Endodermal cell (in vitro differentiated cells): ENCODE results near the gene P2RX2. TPM values are rescaled to one million over a fixed set of nuclear protein-coding genes. Genes with fewer than 3 reads are reported as not detected.

Source experiments
- DNase-seq: peaks from one replicate; pipeline ENCODE4 v3.0.0-alpha.2; 2017
- H3K27ac ChIP-seq: 2 replicates; pipeline ENCODE4 v1.5.1; 2013; ENCODE audit warnings: mild to moderate bottlenecking, low read depth, low read length, moderate library complexity
- H3K27me3 ChIP-seq: 2 replicates; pipeline ENCODE4 v1.6.1; 2013; ENCODE audit warnings: mild to moderate bottlenecking, low read length, moderate library complexity; ENCODE audit not compliant: insufficient read depth, control insufficient read depth, poor library complexity, severe bottlenecking
- H3K36me3 ChIP-seq: 2 replicates; pipeline ENCODE4 v1.7.0; 2013; ENCODE audit warnings: mild to moderate bottlenecking, low read length, moderate library complexity; ENCODE audit not compliant: control insufficient read depth, insufficient read depth
- H3K4me1 ChIP-seq: one replicate; pipeline ENCODE4 v1.7.0; 2013; ENCODE audit warnings: low read length; ENCODE audit not compliant: control insufficient read depth, insufficient read depth
- H3K4me3 ChIP-seq: 2 replicates; pipeline ENCODE4 v1.5.1; 2013; ENCODE audit warnings: mild to moderate bottlenecking, low read length, moderate library complexity
- H3K9ac ChIP-seq: 2 replicates; pipeline ENCODE4 v1.6.1; 2013; ENCODE audit warnings: mild to moderate bottlenecking, low read length, moderate library complexity; ENCODE audit not compliant: poor library complexity, severe bottlenecking; ENCODE audit errors: extremely low read depth
- H3K9me3 ChIP-seq: 2 replicates; pipeline ENCODE4 v1.6.1; 2013; ENCODE audit warnings: mild to moderate bottlenecking, low read length, moderate library complexity; ENCODE audit not compliant: control insufficient read depth
- H3K27ac Mint-ChIP-seq: 2 replicates; pipeline ENCODE4 v1.8.0; 2020; ENCODE audit warnings: mixed read lengths
- H3K27me3 Mint-ChIP-seq: 2 replicates; pipeline ENCODE4 v1.8.0; 2021; ENCODE audit warnings: mild to moderate bottlenecking, mixed read lengths; ENCODE audit not compliant: insufficient read depth
- H3K36me3 Mint-ChIP-seq: 2 replicates; pipeline ENCODE4 v1.8.0; 2020; ENCODE audit warnings: low read depth, mixed read lengths
- H3K4me1 Mint-ChIP-seq: 2 replicates; pipeline ENCODE4 v1.8.0; 2020; ENCODE audit warnings: mixed read lengths
- H3K4me3 Mint-ChIP-seq: 2 replicates; pipeline ENCODE4 v1.8.0; 2020; ENCODE audit warnings: mild to moderate bottlenecking, moderate library complexity, mixed read lengths
- H3K9me3 Mint-ChIP-seq: 2 replicates; pipeline ENCODE4 v1.8.0; 2020; ENCODE audit warnings: mild to moderate bottlenecking, mixed read lengths
- CTCF ChIP-seq: fragments of 200-600 bp; sonication (generic); conservative IDR thresholded peaks from 2 replicates; pipeline ENCODE4 v1.5.0; 2021; ENCODE audit warnings: antibody characterized with exemption, mild to moderate bottlenecking
- WGBS, 2 experiments: methylation state at CpG; one replicate each; pipeline versions ENCODE4 v1.1.5 to v1.1.7; 2013; ENCODE audit warnings: missing lambda C conversion rate in 2 of 2, mixed read lengths in 1 of 2; ENCODE audit not compliant: insufficient coverage in 1 of 2, insufficient read length in 1 of 2; 5-methylcytosine and 5-hydroxymethylcytosine counted together
- total RNA-seq, 2 donors: library from RNA; stranded (reverse); fragmentation: NEBNext Ultra II Directional in 1 of 2; extraction: Animal tissue kit (Norgen Biotek cat#: 25700) in 1 of 2; gene quantifications; 2 replicates in 1 of 2; 3 replicates in 1 of 2; pipeline ENCODE4 v1.2.1, GENCODE V29; 2021

The P2RX2 gene
- total RNA-seq, 2 donors from 2014 or later, result 0.97 to 2.8 TPM

DNA sequence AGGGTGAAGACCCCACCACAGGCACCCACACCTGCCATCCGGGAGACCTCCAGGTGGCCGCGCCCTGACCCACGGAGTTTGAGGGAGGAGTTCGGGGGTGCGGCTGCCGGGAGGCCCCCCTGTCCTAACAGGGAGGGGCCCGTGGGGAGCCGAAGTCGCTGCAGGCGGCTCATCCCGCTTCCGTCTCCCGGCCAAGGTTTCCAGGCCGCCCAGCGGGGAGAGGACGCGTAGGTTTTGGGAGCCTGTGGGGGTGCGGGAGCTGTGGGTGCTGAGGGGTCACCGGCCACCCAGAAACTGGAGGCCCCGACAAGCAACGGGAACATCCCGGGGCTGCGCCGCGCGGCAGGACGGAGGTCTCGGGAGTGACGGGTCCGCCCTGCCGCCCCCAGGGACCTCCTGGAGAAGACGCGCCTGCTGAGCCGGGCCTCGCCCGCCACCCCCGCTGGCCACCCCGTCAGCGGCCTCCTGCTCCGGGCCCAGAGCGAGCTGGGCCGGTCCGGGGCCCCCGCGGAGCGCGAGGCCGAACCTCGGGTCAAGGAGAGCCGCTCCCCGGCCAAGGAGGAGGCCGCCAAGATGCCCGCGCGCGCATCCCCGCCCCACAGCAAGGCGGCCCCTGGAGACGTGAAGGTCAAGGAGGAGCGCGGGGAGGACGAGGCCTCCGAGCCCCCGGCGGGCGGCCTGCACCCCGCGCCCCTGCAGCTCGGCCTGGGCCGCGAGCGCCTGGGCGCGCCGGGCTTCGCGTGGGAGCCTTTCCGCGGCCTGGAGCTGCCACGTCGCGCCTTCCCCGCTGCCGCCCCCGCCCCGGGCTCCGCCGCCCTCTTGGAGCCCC is 35.8 kb upstream of the P2RX2 start:
- Histone ChIP-seq H3K9me3 (no peaks in the 10 kb centered on the region), H3K9ac (no peak overlapping the region), H3K4me3 (no peak overlapping the region), H3K36me3 (peaks cover 6% of the 10 kb centered on the region), H3K27ac (no peak overlapping the region), H3K4me1 (no peaks in the 10 kb centered on the region), H3K27me3 (peaks cover 67% of the 10 kb centered on the region)
- no peak overlapping the region for H3K27ac Mint-ChIP-seq
- peaks cover 29% of the 10 kb centered on the region for H3K36me3 Mint-ChIP-seq
- no peaks in the 10 kb centered on the region for H3K9me3 Mint-ChIP-seq
- peak overlapping the region; percentile 31 for H3K4me3 Mint-ChIP-seq
- WGBS, 2 experiments, result 9 to 19% methylated on average over 16 to 89 of the region's 89 CpGs
- DNase-seq, result peak; percentile 78
- peaks cover 3% of the 10 kb centered on the region for H3K4me1 Mint-ChIP-seq
- TF ChIP-seq CTCF, result no peak
- peaks cover 61% of the 10 kb centered on the region for H3K27me3 Mint-ChIP-seq

DNA sequence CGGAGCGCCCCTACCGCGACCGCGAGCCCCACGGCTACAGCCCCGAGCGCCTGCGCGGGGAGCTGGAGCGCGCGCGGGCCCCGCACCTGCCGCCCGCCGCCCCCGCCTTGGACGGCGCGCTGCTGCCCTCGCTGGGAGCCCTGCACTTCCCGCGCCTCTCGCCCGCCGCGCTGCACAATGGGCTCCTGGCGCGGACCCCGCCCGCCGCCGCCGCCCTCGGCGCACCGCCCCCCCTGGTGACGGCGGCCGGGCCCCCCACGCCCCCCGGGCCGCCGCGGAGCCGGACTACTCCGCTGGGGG is 35.2 kb upstream of the P2RX2 start:
- WGBS, 2 experiments, result 2% methylated on average over 50 of the region's 50 CpGs; no CpG with 5 or more reads in 1 of the 2 experiments
- Histone ChIP-seq H3K9me3 (no peaks in the 10 kb centered on the region), H3K27me3 (peaks cover 73% of the 10 kb centered on the region), H3K9ac (no peak overlapping the region), H3K27ac (no peak overlapping the region), H3K36me3 (peaks cover under 1% of the 10 kb centered on the region), H3K4me1 (no peaks in the 10 kb centered on the region), H3K4me3 (no peak overlapping the region)
- H3K27me3 Mint-ChIP-seq, result peaks cover 66% of the 10 kb centered on the region
- H3K4me3 Mint-ChIP-seq, result peak overlapping the region; percentile 37
- H3K27ac Mint-ChIP-seq, result no peak overlapping the region
- H3K4me1 Mint-ChIP-seq, result peaks cover 3% of the 10 kb centered on the region
- H3K9me3 Mint-ChIP-seq, result no peaks in the 10 kb centered on the region
- H3K36me3 Mint-ChIP-seq, result peaks cover 25% of the 10 kb centered on the region
- TF ChIP-seq CTCF, result no peak
- no peak for DNase-seq

GRCh38 chr12:132583736-132584135 is 34.8 kb upstream of the P2RX2 start:
- Mint-ChIP-seq H3K27ac (no peak overlapping the region), H3K4me3 (peak overlapping the region; percentile 37), H3K4me1 (peaks cover 3% of the 10 kb centered on the region), H3K9me3 (no peaks in the 10 kb centered on the region), H3K36me3 (peaks cover 22% of the 10 kb centered on the region), H3K27me3 (peaks cover 70% of the 10 kb centered on the region)
- Histone ChIP-seq H3K9me3 (no peaks in the 10 kb centered on the region), H3K36me3 (no peaks in the 10 kb centered on the region), H3K4me1 (no peaks in the 10 kb centered on the region), H3K27ac (no peak overlapping the region), H3K4me3 (peak overlapping the region; percentile 38), H3K9ac (no peak overlapping the region), H3K27me3 (peaks cover 76% of the 10 kb centered on the region)
- TF ChIP-seq CTCF, result no peak
- WGBS, 2 experiments, result 5 to 7% methylated on average over 17 to 28 of the region's 29 CpGs
- DNase-seq, result peak; percentile 88
